A673 (cell line): ENCODE data around the gene GNAI2.

ENCODE experiments used
- CTCF ChIP-seq: fragments of 300-800, 200-600 bp; sonication (generic); conservative IDR thresholded peaks from 2 replicates; pipeline ENCODE4 v1.5.1; 2017; ENCODE audit warnings: low read depth, mild to moderate bottlenecking, antibody characterized with exemption, low read length, moderate library complexity, mixed read lengths
- EZH2 ChIP-seq: fragments of 200-600 bp; sonication (generic); IDR thresholded peaks from 2 replicates; pipeline ENCODE4 v1.6.1; 2017; ENCODE audit warnings: borderline replicate concordance, low read depth, mild to moderate bottlenecking, mixed read lengths, antibody characterized with exemption, low read length; ENCODE audit not compliant: poor library complexity, severe bottlenecking

GRCh38 chr3:50304601-50305000 is 68.6 kb downstream of the GNAI2 start:
- TF ChIP-seq EZH2 (no peak), CTCF (no peak)
